CD4-positive, CD25-positive, alpha-beta regulatory T cell (primary cell): Measurements from ENCODE around the gene EDEM1. TPM values are rescaled to one million over a fixed set of nuclear protein-coding genes. Genes with fewer than 3 reads are reported as not detected.
"Not testable (repeated sequence)": the region's sequence is repeated elsewhere in the genome, so short reads cannot be mapped to it uniquely, and the experiment has no call there.

Experiments
- ATAC-seq, 2 donors: fragments of 150-1000 bp; cut with Tn5 transposase; one replicate each; pipeline ENCODE4 v1.10.0; 2021; ENCODE audit warnings: low read depth in 2 of 2, moderate number of reproducible peaks in 2 of 2, moderate library complexity in 1 of 2
- DNase-seq, 3 donors: peaks; one replicate each; pipeline versions ENCODE4 v3.0.0 to v3.0.0-alpha.2; 2012 to 2022; ENCODE audit warnings: mixed read lengths in 1 of 3
- H3K27ac ChIP-seq: one replicate; pipeline ENCODE4 v1.7.0; 2013; ENCODE audit warnings: mild to moderate bottlenecking, low read length; ENCODE audit not compliant: insufficient read depth, poor library complexity, severe bottlenecking
- H3K27me3 ChIP-seq: one replicate; pipeline ENCODE4 v1.7.0; 2013; ENCODE audit warnings: low read length; ENCODE audit not compliant: control insufficient read depth, insufficient read depth
- H3K36me3 ChIP-seq: one replicate; pipeline ENCODE4 v1.7.0; 2013; ENCODE audit warnings: mild to moderate bottlenecking, low read length, moderate library complexity; ENCODE audit not compliant: control insufficient read depth, insufficient read depth
- H3K4me1 ChIP-seq: 2 replicates; pipeline ENCODE4 v1.7.0; 2013; ENCODE audit warnings: mild to moderate bottlenecking, low read length; ENCODE audit not compliant: insufficient read depth, control insufficient read depth, poor library complexity, severe bottlenecking
- H3K4me3 ChIP-seq: one replicate; pipeline ENCODE4 v1.7.0; 2013; ENCODE audit warnings: low read depth, mild to moderate bottlenecking, low read length, moderate library complexity
- H3K9me3 ChIP-seq, 2 experiments: 1 replicate in 1 of 2; 2 replicates in 1 of 2; pipeline ENCODE4 v1.7.0; 2013; ENCODE audit warnings: low read length in 2 of 2, mild to moderate bottlenecking in 1 of 2, moderate library complexity in 1 of 2; ENCODE audit not compliant: control insufficient read depth in 2 of 2
- H3K27ac Mint-ChIP-seq, 3 donors: one replicate each; pipeline ENCODE4 v1.8.0; 2020 to 2022; ENCODE audit warnings: mild to moderate bottlenecking in 3 of 3, mixed read lengths in 3 of 3, moderate library complexity in 2 of 3
- H3K27me3 Mint-ChIP-seq: one replicate; pipeline ENCODE4 v1.8.0; 2022; ENCODE audit warnings: mild to moderate bottlenecking, mixed read lengths
- H3K36me3 Mint-ChIP-seq: one replicate; pipeline ENCODE4 v1.8.0; 2020; ENCODE audit warnings: mixed read lengths
- H3K4me1 Mint-ChIP-seq, 4 donors: one replicate each; pipeline ENCODE4 v1.8.0; 2020 to 2022; ENCODE audit warnings: mixed read lengths in 4 of 4, mild to moderate bottlenecking in 1 of 4
- H3K4me3 Mint-ChIP-seq, 4 donors: one replicate each; pipeline ENCODE4 v1.8.0; 2020 to 2022; ENCODE audit warnings: mild to moderate bottlenecking in 4 of 4, mixed read lengths in 4 of 4, moderate library complexity in 3 of 4
- H3K9me3 Mint-ChIP-seq, 7 donors: one replicate each; pipeline ENCODE4 v1.8.0; 2020 to 2022; ENCODE audit warnings: mixed read lengths in 7 of 7, mild to moderate bottlenecking in 3 of 7, moderate library complexity in 2 of 7
- polyA plus RNA-seq, 4 donors: library from polyadenylated mRNA; unstranded; fragments of 300-500 nt; fragmentation: Illumina TruSeq; gene quantifications; one replicate each; pipeline ENCODE4 v1.2.3, GENCODE V29; 2021
- total RNA-seq: library from RNA; stranded (reverse); gene quantifications from one replicate; pipeline ENCODE4 v1.2.3, GENCODE V29; 2022

Gene EDEM1
- total and polyA plus RNA-seq, 5 donors from 2014 or later = 51.1 to 99.3 (median 55.2) TPM

- DNase-seq = no peak
- peaks cover 21% of the 10 kb centered on the region for H3K36me3 Mint-ChIP-seq
- Histone ChIP-seq H3K4me3 (no peak overlapping the region), H3K9me3 (no peaks in the 10 kb centered on the region), H3K36me3 (peaks cover 55% of the 10 kb centered on the region), H3K4me1 (no peaks in the 10 kb centered on the region), H3K27me3 (no peaks in the 10 kb centered on the region), H3K27ac (no peak overlapping the region)
- ATAC-seq = no peak
- H3K27ac Mint-ChIP-seq = no peak overlapping the region
- H3K4me3 Mint-ChIP-seq = no peak overlapping the region
- no peaks in the 10 kb centered on the region for H3K27me3 Mint-ChIP-seq
- H3K4me1 Mint-ChIP-seq = peaks cover 12 to 30% (median 15%) of the 10 kb centered on the region in 4 donors
- no peaks in the 10 kb centered on the region for H3K9me3 Mint-ChIP-seq
These were observed 15.5 kb upstream of the EDEM1 start for GRCh38 chr3:5172018-5172417.

- H3K9me3 Mint-ChIP-seq, H3K9me3 ChIP-seq, H3K27me3 Mint-ChIP-seq, H3K4me3 Mint-ChIP-seq, H3K4me3 ChIP-seq, DNase-seq, H3K27ac ChIP-seq, H3K27me3 ChIP-seq, ATAC-seq: not testable (repeated sequence)
- Mint-ChIP-seq H3K36me3 (peaks cover 18% of the 10 kb centered on the region), H3K27ac (peak overlapping the region in 2 of 3 donors; percentile 8 to 63), H3K4me1 (peaks cover 11 to 27% (median 26%) of the 10 kb centered on the region in 4 donors)
- H3K4me1 ChIP-seq = peaks cover 16% of the 10 kb centered on the region
- H3K36me3 ChIP-seq = peaks cover 56% of the 10 kb centered on the region
These were observed 8.5 kb upstream of the EDEM1 start for GRCh38 chr3:5179036-5179435.

- H3K27me3 Mint-ChIP-seq = no peaks in the 10 kb centered on the region
- peak overlapping the region; percentile 14 to 78 (median 29) for H3K4me3 Mint-ChIP-seq
- H3K27ac Mint-ChIP-seq = peak overlapping the region; percentile 48 to 71 (median 66)
- H3K27ac ChIP-seq = peak overlapping the region; percentile 37
- H3K4me3 ChIP-seq = peak overlapping the region; percentile 29
- no peaks in the 10 kb centered on the region for H3K27me3 ChIP-seq
- H3K36me3 ChIP-seq = peaks cover 35% of the 10 kb centered on the region
- H3K9me3 Mint-ChIP-seq = no peaks in the 10 kb centered on the region
- peak in 2 of 3 donors; percentile 38 to 65 for DNase-seq
- peak; percentile 75 to 83 for ATAC-seq
- peaks cover 8% of the 10 kb centered on the region for H3K36me3 Mint-ChIP-seq
- H3K4me1 ChIP-seq = peaks cover 16% of the 10 kb centered on the region
- peaks cover 15 to 35% (median 29%) of the 10 kb centered on the region in 4 donors for H3K4me1 Mint-ChIP-seq
- H3K9me3 ChIP-seq = no peaks in the 10 kb centered on the region
These were observed 5.9 kb upstream of the EDEM1 start for GRCh38 chr3:5181469-5182141.

GRCh38 chr3:5183714-5184113, 3.8 kb upstream of the EDEM1 start:
- not testable (repeated sequence) for H3K27me3 Mint-ChIP-seq, DNase-seq, H3K4me3 Mint-ChIP-seq, H3K27ac ChIP-seq, H3K27me3 ChIP-seq, H3K4me3 ChIP-seq, H3K9me3 ChIP-seq, H3K36me3 Mint-ChIP-seq, H3K9me3 Mint-ChIP-seq, ATAC-seq
- peak overlapping the region in 2 of 3 donors; percentile 10 to 49 for H3K27ac Mint-ChIP-seq
- H3K4me1 Mint-ChIP-seq = peaks cover 11 to 40% (median 33%) of the 10 kb centered on the region in 4 donors
- Histone ChIP-seq H3K36me3 (peaks cover 17% of the 10 kb centered on the region), H3K4me1 (peaks cover 16% of the 10 kb centered on the region)

GRCh38 chr3:5184499-5184898, 3.0 kb upstream of the EDEM1 start:
- H3K36me3 Mint-ChIP-seq = peaks cover 8% of the 10 kb centered on the region
- H3K9me3 Mint-ChIP-seq = peaks cover 0 to 1% (median 0%) of the 10 kb centered on the region in 7 donors
- DNase-seq (no peak), ATAC-seq (no peak)
- no peak overlapping the region for H3K27ac ChIP-seq
- H3K4me3 ChIP-seq = no peak overlapping the region
- H3K27me3 Mint-ChIP-seq = peaks cover 6% of the 10 kb centered on the region
- H3K9me3 ChIP-seq = no peaks in the 10 kb centered on the region
- H3K36me3 ChIP-seq = peaks cover 9% of the 10 kb centered on the region
- H3K27ac Mint-ChIP-seq = peak overlapping the region in 2 of 3 donors; percentile 55 to 71
- H3K27me3 ChIP-seq = no peaks in the 10 kb centered on the region
- peaks cover 11 to 42% (median 29%) of the 10 kb centered on the region in 4 donors for H3K4me1 Mint-ChIP-seq
- no peak overlapping the region for H3K4me3 Mint-ChIP-seq
- peaks cover 18% of the 10 kb centered on the region for H3K4me1 ChIP-seq

GRCh38 chr3:5185093-5185673, 2.3 kb upstream of the EDEM1 start:
- no peaks in the 10 kb centered on the region for H3K9me3 ChIP-seq
- no peaks in the 10 kb centered on the region for H3K27me3 ChIP-seq
- peak overlapping the region in 2 of 4 donors; percentile 51 to 95 for H3K4me3 Mint-ChIP-seq
- H3K36me3 Mint-ChIP-seq = peaks cover 6% of the 10 kb centered on the region
- H3K9me3 Mint-ChIP-seq = peaks cover 0 to 1% (median 0%) of the 10 kb centered on the region in 7 donors
- ATAC-seq = no peak
- H3K4me1 ChIP-seq = peaks cover 25% of the 10 kb centered on the region
- no peak overlapping the region for H3K4me3 ChIP-seq
- H3K27ac Mint-ChIP-seq = peak overlapping the region in 2 of 3 donors; percentile 71 to 85
- peaks cover 6% of the 10 kb centered on the region for H3K27me3 Mint-ChIP-seq
- DNase-seq = no peak
- H3K4me1 Mint-ChIP-seq = peaks cover 14 to 42% (median 30%) of the 10 kb centered on the region in 4 donors
- H3K36me3 ChIP-seq = peaks cover 3% of the 10 kb centered on the region
- H3K27ac ChIP-seq = no peak overlapping the region

- peaks cover 0 to 1% (median 0%) of the 10 kb centered on the region in 7 donors for H3K9me3 Mint-ChIP-seq
- Histone ChIP-seq H3K4me3 (no peak overlapping the region), H3K9me3 (no peaks in the 10 kb centered on the region), H3K36me3 (no peaks in the 10 kb centered on the region), H3K27me3 (no peaks in the 10 kb centered on the region), H3K27ac (no peak overlapping the region), H3K4me1 (peaks cover 32% of the 10 kb centered on the region)
- no peak for DNase-seq
- peaks cover 5% of the 10 kb centered on the region for H3K36me3 Mint-ChIP-seq
- H3K27me3 Mint-ChIP-seq = peaks cover 6% of the 10 kb centered on the region
- peak overlapping the region; percentile 47 to 85 (median 77) for H3K27ac Mint-ChIP-seq
- peak overlapping the region in 3 of 4 donors; percentile 59 to 95 (median 89) for H3K4me3 Mint-ChIP-seq
- no peak for ATAC-seq
- peaks cover 17 to 38% (median 27%) of the 10 kb centered on the region in 4 donors for H3K4me1 Mint-ChIP-seq
These were observed 1.2 kb upstream of the EDEM1 start for GRCh38 chr3:5186089-5186857.
